ENCODE results near the gene CSMD2. TPM values are rescaled to one million over a fixed set of nuclear protein-coding genes. Genes with fewer than 3 reads are reported as not detected.

CSMD2 gene
- polyA plus RNA-seq, 2 donors, result 0.02 to 0.08 TPM

GRCh38 chr1:33802268-33802667 is 362.8 kb downstream of the CSMD2 start:
- peaks cover 4 to 7% of the 10 kb centered on the region in 2 donors for H3K9me3 ChIP-seq (ENCODE audit: control insufficient read depth in 2 of 2, insufficient read depth in 1 of 2, low read depth in 1 of 2, low read length in 1 of 2)
- H3K4me3 ChIP-seq (ENCODE audit: low read depth in 1 of 2, low read length in 2 of 2), result no peak overlapping the region
- WGBS, 2 donors, result 94 to 99% methylated on average over 2 of the region's 2 CpGs
- H3K27me3 ChIP-seq (ENCODE audit: control insufficient read depth in 1 of 2, insufficient read depth in 2 of 2, low read length in 2 of 2), result no peaks in the 10 kb centered on the region
- H3K36me3 ChIP-seq (ENCODE audit: control insufficient read depth in 2 of 2, insufficient read depth in 2 of 2, low read length in 1 of 2), result no peaks in the 10 kb centered on the region
- H3K27ac ChIP-seq (ENCODE audit: low read depth in 2 of 2, low read length in 1 of 2), result no peak overlapping the region
- H3K4me1 ChIP-seq (ENCODE audit: control insufficient read depth in 2 of 2, insufficient read depth in 2 of 2, low read length in 1 of 2), result no peaks in the 10 kb centered on the region

GRCh38 chr1:33797849-33798248 is 367.2 kb downstream of the CSMD2 start:
- Histone ChIP-seq H3K4me3 (ENCODE audit: low read depth in 1 of 2, low read length in 2 of 2) (no peak overlapping the region), H3K36me3 (ENCODE audit: control insufficient read depth in 2 of 2, insufficient read depth in 2 of 2, low read length in 1 of 2) (no peaks in the 10 kb centered on the region), H3K27me3 (ENCODE audit: control insufficient read depth in 1 of 2, insufficient read depth in 2 of 2, low read length in 2 of 2) (no peaks in the 10 kb centered on the region), H3K4me1 (ENCODE audit: control insufficient read depth in 2 of 2, insufficient read depth in 2 of 2, low read length in 1 of 2) (no peaks in the 10 kb centered on the region), H3K9me3 (ENCODE audit: control insufficient read depth in 2 of 2, insufficient read depth in 1 of 2, low read depth in 1 of 2, low read length in 1 of 2) (peaks cover 6 to 8% of the 10 kb centered on the region in 2 donors), H3K27ac (ENCODE audit: low read depth in 2 of 2, low read length in 1 of 2) (no peak overlapping the region)
- 54 to 66% methylated on average over 6 of the region's 6 CpGs for WGBS, 2 donors

GRCh38 chr1:33792651-33793050 is 372.4 kb downstream of the CSMD2 start:
- Histone ChIP-seq H3K4me1 (ENCODE audit: control insufficient read depth in 2 of 2, insufficient read depth in 2 of 2, low read length in 1 of 2) (no peaks in the 10 kb centered on the region), H3K27me3 (ENCODE audit: control insufficient read depth in 1 of 2, insufficient read depth in 2 of 2, low read length in 2 of 2) (no peaks in the 10 kb centered on the region), H3K27ac (ENCODE audit: low read depth in 2 of 2, low read length in 1 of 2) (no peak overlapping the region), H3K4me3 (ENCODE audit: low read depth in 1 of 2, low read length in 2 of 2) (no peak overlapping the region), H3K9me3 (ENCODE audit: control insufficient read depth in 2 of 2, insufficient read depth in 1 of 2, low read depth in 1 of 2, low read length in 1 of 2) (peaks cover 4 to 5% of the 10 kb centered on the region in 2 donors), H3K36me3 (ENCODE audit: control insufficient read depth in 2 of 2, insufficient read depth in 2 of 2, low read length in 1 of 2) (no peaks in the 10 kb centered on the region)
- WGBS, 2 donors, result 28 to 36% methylated on average over 4 of the region's 4 CpGs

- Histone ChIP-seq H3K27ac (ENCODE audit: low read depth in 2 of 2, low read length in 1 of 2) (no peak overlapping the region), H3K27me3 (ENCODE audit: control insufficient read depth in 1 of 2, insufficient read depth in 2 of 2, low read length in 2 of 2) (no peaks in the 10 kb centered on the region), H3K9me3 (ENCODE audit: control insufficient read depth in 2 of 2, insufficient read depth in 1 of 2, low read depth in 1 of 2, low read length in 1 of 2) (peaks cover 0 to 2% of the 10 kb centered on the region in 2 donors), H3K36me3 (ENCODE audit: control insufficient read depth in 2 of 2, insufficient read depth in 2 of 2, low read length in 1 of 2) (no peaks in the 10 kb centered on the region), H3K4me1 (ENCODE audit: control insufficient read depth in 2 of 2, insufficient read depth in 2 of 2, low read length in 1 of 2) (no peaks in the 10 kb centered on the region), H3K4me3 (ENCODE audit: low read depth in 1 of 2, low read length in 2 of 2) (no peak overlapping the region)
- 84% methylated on average over 4 of the region's 4 CpGs for WGBS, 2 donors
Observed at GRCh38 chr1:33792216-33792615, 372.8 kb downstream of the CSMD2 start.

GRCh38 chr1:33791251-33791650 is 373.8 kb downstream of the CSMD2 start:
- Histone ChIP-seq H3K4me3 (ENCODE audit: low read depth in 1 of 2, low read length in 2 of 2) (no peak overlapping the region), H3K27me3 (ENCODE audit: control insufficient read depth in 1 of 2, insufficient read depth in 2 of 2, low read length in 2 of 2) (no peaks in the 10 kb centered on the region), H3K36me3 (ENCODE audit: control insufficient read depth in 2 of 2, insufficient read depth in 2 of 2, low read length in 1 of 2) (no peaks in the 10 kb centered on the region), H3K27ac (ENCODE audit: low read depth in 2 of 2, low read length in 1 of 2) (no peak overlapping the region), H3K9me3 (ENCODE audit: control insufficient read depth in 2 of 2, insufficient read depth in 1 of 2, low read depth in 1 of 2, low read length in 1 of 2) (peaks cover 0 to 2% of the 10 kb centered on the region in 2 donors), H3K4me1 (ENCODE audit: control insufficient read depth in 2 of 2, insufficient read depth in 2 of 2, low read length in 1 of 2) (no peaks in the 10 kb centered on the region)
- WGBS, 2 donors, result 90 to 94% methylated on average over 2 of the region's 2 CpGs

- Histone ChIP-seq H3K36me3 (ENCODE audit: control insufficient read depth in 2 of 2, insufficient read depth in 2 of 2, low read length in 1 of 2) (no peaks in the 10 kb centered on the region), H3K27me3 (ENCODE audit: control insufficient read depth in 1 of 2, insufficient read depth in 2 of 2, low read length in 2 of 2) (no peaks in the 10 kb centered on the region), H3K4me3 (ENCODE audit: low read depth in 1 of 2, low read length in 2 of 2) (no peak overlapping the region), H3K9me3 (ENCODE audit: control insufficient read depth in 2 of 2, insufficient read depth in 1 of 2, low read depth in 1 of 2, low read length in 1 of 2) (peaks cover 0 to 2% of the 10 kb centered on the region in 2 donors), H3K4me1 (ENCODE audit: control insufficient read depth in 2 of 2, insufficient read depth in 2 of 2, low read length in 1 of 2) (no peaks in the 10 kb centered on the region), H3K27ac (ENCODE audit: low read depth in 2 of 2, low read length in 1 of 2) (no peak overlapping the region)
- 80 to 86% methylated on average over 1 of the region's 1 CpG for WGBS, 2 donors
Observed at GRCh38 chr1:33790577-33790976, 374.5 kb downstream of the CSMD2 start.

- H3K4me3 ChIP-seq (ENCODE audit: low read depth in 1 of 2, low read length in 2 of 2), result no peak overlapping the region
- WGBS, 2 donors, result 78 to 83% methylated on average over 3 of the region's 3 CpGs
- no peak overlapping the region for H3K27ac ChIP-seq (ENCODE audit: low read depth in 2 of 2, low read length in 1 of 2)
- no peaks in the 10 kb centered on the region for H3K27me3 ChIP-seq (ENCODE audit: control insufficient read depth in 1 of 2, insufficient read depth in 2 of 2, low read length in 2 of 2)
- no peaks in the 10 kb centered on the region for H3K36me3 ChIP-seq (ENCODE audit: control insufficient read depth in 2 of 2, insufficient read depth in 2 of 2, low read length in 1 of 2)
- no peaks in the 10 kb centered on the region for H3K9me3 ChIP-seq (ENCODE audit: control insufficient read depth in 2 of 2, insufficient read depth in 1 of 2, low read depth in 1 of 2, low read length in 1 of 2)
- H3K4me1 ChIP-seq (ENCODE audit: control insufficient read depth in 2 of 2, insufficient read depth in 2 of 2, low read length in 1 of 2), result no peaks in the 10 kb centered on the region
Observed at GRCh38 chr1:33784876-33785275, 380.2 kb downstream of the CSMD2 start.

GRCh38 chr1:33782776-33783175 is 382.3 kb downstream of the CSMD2 start:
- Histone ChIP-seq H3K27me3 (ENCODE audit: control insufficient read depth in 1 of 2, insufficient read depth in 2 of 2, low read length in 2 of 2) (no peaks in the 10 kb centered on the region), H3K27ac (ENCODE audit: low read depth in 2 of 2, low read length in 1 of 2) (no peak overlapping the region), H3K4me1 (ENCODE audit: control insufficient read depth in 2 of 2, insufficient read depth in 2 of 2, low read length in 1 of 2) (no peaks in the 10 kb centered on the region), H3K9me3 (ENCODE audit: control insufficient read depth in 2 of 2, insufficient read depth in 1 of 2, low read depth in 1 of 2, low read length in 1 of 2) (no peaks in the 10 kb centered on the region), H3K4me3 (ENCODE audit: low read depth in 1 of 2, low read length in 2 of 2) (no peak overlapping the region), H3K36me3 (ENCODE audit: control insufficient read depth in 2 of 2, insufficient read depth in 2 of 2, low read length in 1 of 2) (no peaks in the 10 kb centered on the region)
- WGBS, 2 donors, result 82 to 88% methylated on average over 7 of the region's 7 CpGs

- no peaks in the 10 kb centered on the region for H3K27me3 ChIP-seq (ENCODE audit: control insufficient read depth in 1 of 2, insufficient read depth in 2 of 2, low read length in 2 of 2)
- no peak overlapping the region for H3K27ac ChIP-seq (ENCODE audit: low read depth in 2 of 2, low read length in 1 of 2)
- WGBS, 2 donors, result 67 to 76% methylated on average over 2 of the region's 2 CpGs
- no peak overlapping the region for H3K4me3 ChIP-seq (ENCODE audit: low read depth in 1 of 2, low read length in 2 of 2)
- peaks cover 0 to 3% of the 10 kb centered on the region in 2 donors for H3K9me3 ChIP-seq (ENCODE audit: control insufficient read depth in 2 of 2, insufficient read depth in 1 of 2, low read depth in 1 of 2, low read length in 1 of 2)
- H3K4me1 ChIP-seq (ENCODE audit: control insufficient read depth in 2 of 2, insufficient read depth in 2 of 2, low read length in 1 of 2), result no peaks in the 10 kb centered on the region
- no peaks in the 10 kb centered on the region for H3K36me3 ChIP-seq (ENCODE audit: control insufficient read depth in 2 of 2, insufficient read depth in 2 of 2, low read length in 1 of 2)
Observed at GRCh38 chr1:33781652-33782051, 383.4 kb downstream of the CSMD2 start.

- Histone ChIP-seq H3K36me3 (ENCODE audit: control insufficient read depth in 2 of 2, insufficient read depth in 2 of 2, low read length in 1 of 2) (no peaks in the 10 kb centered on the region), H3K27me3 (ENCODE audit: control insufficient read depth in 1 of 2, insufficient read depth in 2 of 2, low read length in 2 of 2) (no peaks in the 10 kb centered on the region), H3K9me3 (ENCODE audit: control insufficient read depth in 2 of 2, insufficient read depth in 1 of 2, low read depth in 1 of 2, low read length in 1 of 2) (peaks cover 0 to 3% of the 10 kb centered on the region in 2 donors), H3K4me1 (ENCODE audit: control insufficient read depth in 2 of 2, insufficient read depth in 2 of 2, low read length in 1 of 2) (no peaks in the 10 kb centered on the region), H3K4me3 (ENCODE audit: low read depth in 1 of 2, low read length in 2 of 2) (no peak overlapping the region), H3K27ac (ENCODE audit: low read depth in 2 of 2, low read length in 1 of 2) (no peak overlapping the region)
- 74 to 76% methylated on average over 4 of the region's 4 CpGs for WGBS, 2 donors
Observed at GRCh38 chr1:33777337-33777736, 387.7 kb downstream of the CSMD2 start.
